Subcutaneous preadipocyte (primary cell): ENCODE data around the gene DNALI1. TPM values are rescaled to one million over a fixed set of nuclear protein-coding genes. Genes with fewer than 3 reads are reported as not detected.

Source experiments
- small RNA-seq: library from RNA; depleted of rRNA; stranded (forward); fragments of <200 nt; gene quantifications from one replicate; pipeline ENCODE3, GENCODE V24; 2012
- total RNA-seq: library from RNA; depleted of rRNA; stranded (reverse); fragments of >200 nt; gene quantifications from 2 replicates; pipeline ENCODE4 v1.2.3, GENCODE V29; 2012

Gene DNALI1
- total RNA-seq = 7.8 and 9.9 TPM in 2 replicates

GRCh38 chr1:37556712-37557196 lies at the start of gene DNALI1:
Gene DNALI1, plus strand, starts transcription at chr1:37556940. Its CDS starts 55 bp downstream, at chr1:37556995.

GRCh38 chr1:37514350-37515184 lies 42.2 kb upstream of the DNALI1 start, which contains the start of gene MEAF6:
Gene MEAF6, minus strand, starts transcription at chr1:37514766. Its CDS starts 20 bp downstream, at chr1:37514746.

GRCh38 chr1:37553927-37554808 lies 2.6 kb upstream of the DNALI1 start, which contains the start of gene SNIP1:
Gene SNIP1, minus strand, starts transcription at chr1:37554293. Its CDS starts 64 bp downstream, at chr1:37554229.

GRCh38 chr1:37595440-37596181 lies 38.9 kb downstream of the DNALI1 start, which contains the start of gene GNL2:
Gene GNL2, minus strand, starts transcription at chr1:37595937. Its CDS starts 115 bp downstream, at chr1:37595822.

Small RNA genes lying within 50 kb of the gene (small RNA-seq; reads per million reads assigned to genes)
- not detected for gene AL034379.1

Other genes starting within 250 kb of the DNALI1 start
- gene ZC3H12A, start 82.4 kb upstream of the DNALI1 start, total RNA-seq = 7.7 and 13.5 TPM in 2 replicates
- gene MEAF6, start 42.2 kb upstream of the DNALI1 start, total RNA-seq = 51.8 and 52.2 TPM in 2 replicates
- gene SNIP1, start 2.6 kb upstream of the DNALI1 start, total RNA-seq = 7.3 and 12.3 TPM in 2 replicates
- gene GNL2, start 39.0 kb downstream of the DNALI1 start, total RNA-seq = 65.4 and 99.1 TPM in 2 replicates
- under 0.01 and 0.20 TPM in 2 replicates for gene RSPO1, start 78.0 kb downstream of the DNALI1 start, total RNA-seq
- 12.9 and 21.5 TPM in 2 replicates for gene CDCA8, start 135.6 kb downstream of the DNALI1 start, total RNA-seq
- not detected in 2 replicates for gene EPHA10, start 208.2 kb downstream of the DNALI1 start, total RNA-seq
- gene MANEAL, start 236.9 kb downstream of the DNALI1 start, total RNA-seq = 0.73 and 0.78 TPM in 2 replicates